OCI-LY1 (cell line): ENCODE results near the gene NCSTN.

Experiments used
- CTCF ChIP-seq: fragments of 200-600 bp; sonication (generic), shearing (Covaris generic); IDR thresholded peaks from 2 replicates; pipeline ENCODE4 v1.5.1; 2017; ENCODE audit warnings: mild to moderate bottlenecking, antibody characterized with exemption, low read length, moderate library complexity, mixed read lengths
- EZH2 ChIP-seq: fragments of 200-600 bp; sonication (generic), shearing (Covaris generic); IDR thresholded peaks from 2 replicates; pipeline ENCODE4 v1.8.0; 2017; ENCODE audit warnings: borderline replicate concordance, mixed run types, mild to moderate bottlenecking, antibody characterized with exemption, low read length, moderate library complexity, mixed read lengths

DNA sequence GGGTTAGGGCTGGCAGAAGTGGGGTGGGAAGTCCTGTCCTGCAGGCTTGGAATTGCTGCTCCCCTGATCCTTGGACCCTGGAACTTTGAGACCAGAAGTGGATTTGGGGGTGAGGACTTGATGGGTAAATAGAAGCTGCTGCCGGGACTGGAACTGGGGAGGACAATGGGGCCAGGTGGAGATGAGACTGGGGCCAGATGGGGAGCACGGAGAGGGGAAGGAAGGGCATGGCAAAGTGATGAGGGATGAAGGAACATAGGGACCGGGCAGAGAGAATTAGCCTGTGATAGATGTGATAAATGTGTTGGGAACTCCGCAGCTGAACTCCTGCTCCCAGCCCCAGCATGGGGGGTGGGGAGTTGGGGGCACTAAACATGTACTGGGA, 24.3 kb downstream of the NCSTN start:
- TF ChIP-seq EZH2 = no peak
- TF ChIP-seq CTCF = no peak
